SJCRH30 (cell line): ENCODE data around the gene DMRTB1. TPM values are rescaled to one million over a fixed set of nuclear protein-coding genes. Genes with fewer than 3 reads are reported as not detected.

Experiments used
- DNase-seq, 2 experiments: peaks; one replicate each; pipeline ENCODE4 v3.0.0-alpha.2; 2015 to 2020
- H3K27ac ChIP-seq: fragments of 250-450 bp; sonication (Bioruptor Pico); 2 replicates; pipeline ENCODE4 v1.5.1; 2020; ENCODE audit warnings: mild to moderate bottlenecking, moderate library complexity
- H3K27me3 ChIP-seq: fragments of 250-450 bp; sonication (Bioruptor Pico); 2 replicates; pipeline ENCODE4 v1.5.1; 2020; ENCODE audit warnings: mild to moderate bottlenecking, moderate library complexity
- H3K36me3 ChIP-seq: fragments of 250-450 bp; sonication (Bioruptor Pico); 2 replicates; pipeline ENCODE4 v1.5.1; 2020; ENCODE audit warnings: mild to moderate bottlenecking, moderate library complexity
- H3K4me1 ChIP-seq: fragments of 250-450 bp; sonication (Bioruptor Pico); 2 replicates; pipeline ENCODE4 v1.5.1; 2020; ENCODE audit warnings: mild to moderate bottlenecking, moderate library complexity
- H3K4me3 ChIP-seq: fragments of 250-450 bp; sonication (Bioruptor Pico); 2 replicates; pipeline ENCODE4 v1.5.1; 2020; ENCODE audit warnings: mild to moderate bottlenecking, moderate library complexity
- H3K9me3 ChIP-seq: fragments of 250-450 bp; sonication (Bioruptor Pico); replicated peaks from 2 replicates; pipeline ENCODE4 v1.5.1; 2020; ENCODE audit warnings: mild to moderate bottlenecking, moderate library complexity
- total RNA-seq: library from RNA; depleted of rRNA; stranded (reverse); fragments of >200 nt; shearing (Covaris generic); gene quantifications from 2 replicates; pipeline ENCODE4 v1.2.3, GENCODE V29; 2014

DMRTB1 gene
- total RNA-seq, 1 experiment from 2014 or later, result not detected

GRCh38 chr1:53465023-53465957 lies 6.1 kb downstream of the DMRTB1 start:
- no peaks in the 10 kb centered on the region for H3K9me3 ChIP-seq
- no peaks in the 10 kb centered on the region for H3K4me1 ChIP-seq
- DNase-seq, result no peak
- no peaks in the 10 kb centered on the region for H3K36me3 ChIP-seq
- H3K27me3 ChIP-seq, result peaks cover 4% of the 10 kb centered on the region; the same call in 1 of the 2 replicates
- H3K4me3 ChIP-seq, result no peak overlapping the region
- H3K27ac ChIP-seq, result no peak overlapping the region

DNA sequence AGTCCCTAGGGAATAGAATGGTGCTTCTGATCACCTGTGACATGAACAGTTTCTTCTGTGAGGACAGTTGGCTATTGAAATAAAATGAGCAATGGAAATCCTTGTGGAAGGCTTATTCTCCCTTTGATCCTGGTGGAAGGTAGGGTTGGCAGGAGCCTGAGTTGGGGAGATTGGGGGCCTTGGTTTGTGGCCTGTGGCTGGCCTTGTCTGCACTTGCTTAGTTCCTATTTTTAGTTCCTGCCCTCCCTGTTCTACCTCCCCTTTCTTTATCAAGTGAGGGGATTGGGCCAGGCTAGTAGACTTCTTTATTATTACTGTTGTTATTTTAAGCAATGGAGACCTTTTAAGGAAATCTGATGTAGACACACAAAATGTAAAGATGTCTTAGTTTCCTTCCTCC lies 8.2 kb downstream of the DMRTB1 start:
- no peak overlapping the region for H3K4me3 ChIP-seq

GRCh38 chr1:53468374-53468773 lies 9.2 kb downstream of the DMRTB1 start:
- H3K9me3 ChIP-seq, result no peaks in the 10 kb centered on the region; the same call in 1 of the 2 replicates
- H3K27me3 ChIP-seq, result peaks cover 13% of the 10 kb centered on the region; the same call in 1 of the 2 replicates
- no peaks in the 10 kb centered on the region for H3K36me3 ChIP-seq
- DNase-seq, result no peak
- H3K27ac ChIP-seq, result no peak overlapping the region
- H3K4me3 ChIP-seq, result no peak overlapping the region
- no peaks in the 10 kb centered on the region for H3K4me1 ChIP-seq

More for the DNA sequence above, 8.2 kb downstream of the DMRTB1 start:
- no peak for DNase-seq
- no peak overlapping the region for H3K27ac ChIP-seq
- no peaks in the 10 kb centered on the region for H3K9me3 ChIP-seq
- no peaks in the 10 kb centered on the region for H3K4me1 ChIP-seq
- peaks cover 4% of the 10 kb centered on the region; the same call in 1 of the 2 replicates for H3K27me3 ChIP-seq
- H3K36me3 ChIP-seq, result no peaks in the 10 kb centered on the region

GRCh38 chr1:53469373-53469772 lies 10.2 kb downstream of the DMRTB1 start:
- Histone ChIP-seq H3K9me3 (no peaks in the 10 kb centered on the region; the same call in 1 of the 2 replicates), H3K27me3 (peaks cover 19% of the 10 kb centered on the region; the same call in 1 of the 2 replicates), H3K27ac (no peak overlapping the region), H3K36me3 (no peaks in the 10 kb centered on the region), H3K4me3 (no peak overlapping the region), H3K4me1 (no peaks in the 10 kb centered on the region)
- no peak for DNase-seq

DNA sequence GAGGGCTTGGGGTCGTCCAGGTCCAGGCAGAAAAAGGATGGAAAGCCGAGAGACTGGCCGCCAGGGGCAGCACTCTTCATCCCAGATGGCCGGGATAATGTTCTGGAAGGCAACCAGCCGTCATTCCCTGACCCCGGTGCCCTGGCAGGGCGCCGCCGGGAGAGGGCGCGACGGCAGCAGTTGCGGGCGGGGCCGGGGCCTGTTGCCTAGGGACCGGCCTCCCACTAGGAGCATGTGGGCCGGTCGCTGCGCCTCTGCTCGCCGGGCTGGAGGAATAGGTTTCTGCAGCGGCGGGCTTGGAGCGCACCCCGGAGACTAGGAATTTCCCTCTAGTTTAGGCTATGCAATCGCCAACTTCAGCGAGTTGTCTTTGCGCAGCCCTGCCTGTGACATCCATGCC lies 11.0 kb downstream of the DMRTB1 start:
- no peaks in the 10 kb centered on the region for H3K36me3 ChIP-seq
- H3K27me3 ChIP-seq, result peaks cover 19% of the 10 kb centered on the region; the same call in 1 of the 2 replicates
- no peak overlapping the region for H3K27ac ChIP-seq
- H3K9me3 ChIP-seq, result no peaks in the 10 kb centered on the region; the same call in 1 of the 2 replicates
- H3K4me3 ChIP-seq, result no peak overlapping the region
- no peak for DNase-seq
- no peaks in the 10 kb centered on the region for H3K4me1 ChIP-seq

- Histone ChIP-seq H3K36me3 (no peaks in the 10 kb centered on the region), H3K9me3 (no peaks in the 10 kb centered on the region; the same call in 1 of the 2 replicates), H3K27ac (no peak overlapping the region), H3K4me3 (no peak overlapping the region), H3K4me1 (no peaks in the 10 kb centered on the region), H3K27me3 (peaks cover 20% of the 10 kb centered on the region)
- DNase-seq, result no peak
These were observed 11.4 kb downstream of the DMRTB1 start for GRCh38 chr1:53470584-53470983.

DNA sequence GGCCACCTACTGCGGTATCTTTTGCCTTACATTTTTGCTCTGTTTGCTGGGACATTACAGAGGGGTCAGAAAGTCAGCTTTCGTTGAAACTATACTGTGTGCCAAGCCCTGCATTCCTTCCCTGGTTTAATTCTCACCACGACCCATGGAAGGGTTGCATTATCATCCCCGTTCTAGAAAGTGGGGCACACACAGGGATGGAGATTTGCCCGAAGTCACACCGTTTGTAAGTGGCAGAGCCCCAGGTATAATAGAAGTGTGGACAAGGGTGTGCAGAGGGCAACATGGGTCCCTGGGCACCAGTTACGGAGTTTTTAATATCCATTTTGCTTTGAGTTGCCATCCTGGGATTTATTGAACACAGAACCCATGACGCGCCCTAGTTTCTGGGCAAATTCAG lies 11.8 kb downstream of the DMRTB1 start:
- no peak overlapping the region for H3K27ac ChIP-seq
- no peaks in the 10 kb centered on the region; the same call in 1 of the 2 replicates for H3K9me3 ChIP-seq
- no peaks in the 10 kb centered on the region for H3K36me3 ChIP-seq
- H3K4me3 ChIP-seq, result no peak overlapping the region
- H3K4me1 ChIP-seq, result no peaks in the 10 kb centered on the region
- peaks cover 24% of the 10 kb centered on the region for H3K27me3 ChIP-seq
- DNase-seq, result no peak

DNA sequence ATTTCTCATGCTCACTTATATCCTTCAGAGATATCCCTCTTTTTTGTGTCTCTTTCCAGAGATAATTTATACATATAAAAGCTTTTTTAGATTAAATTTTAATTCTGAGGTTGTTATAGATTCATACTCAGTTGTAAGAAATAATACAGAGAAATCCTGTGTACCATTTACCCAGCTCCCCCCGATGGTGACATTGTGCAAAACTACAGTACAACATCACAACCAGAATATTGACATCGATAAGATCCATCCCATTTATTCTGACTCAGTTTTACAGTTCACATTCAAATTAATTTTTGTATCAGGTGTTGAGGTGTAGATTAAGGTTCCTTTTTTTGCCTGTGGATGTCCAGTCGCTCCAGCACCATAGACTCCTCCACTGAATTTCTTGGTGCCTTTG lies 14.3 kb downstream of the DMRTB1 start:
- Histone ChIP-seq H3K27ac (no peak overlapping the region), H3K27me3 (peaks cover 36% of the 10 kb centered on the region), H3K36me3 (no peaks in the 10 kb centered on the region), H3K9me3 (no peaks in the 10 kb centered on the region; the same call in 1 of the 2 replicates), H3K4me1 (no peaks in the 10 kb centered on the region), H3K4me3 (no peak overlapping the region)
- DNase-seq, result no peak

DNA sequence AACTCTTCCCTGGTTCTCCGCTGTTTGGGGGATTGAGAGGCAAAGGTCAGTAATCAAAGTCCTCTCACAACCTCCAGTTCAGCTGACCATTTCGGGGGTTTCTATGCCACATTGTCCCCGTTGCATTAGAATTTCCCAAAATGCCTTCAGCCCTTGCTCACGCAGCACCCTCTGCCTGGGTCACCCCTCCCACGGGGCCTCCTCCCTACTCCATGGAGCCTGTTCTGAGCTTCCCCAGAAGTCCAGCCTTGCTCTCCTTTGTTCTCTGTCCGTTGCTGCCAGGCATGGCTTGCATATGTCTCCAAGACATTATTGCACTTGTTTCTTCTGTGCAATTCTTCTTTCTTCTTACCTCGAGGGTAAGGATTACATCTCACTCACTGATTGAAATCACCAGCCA lies 16.5 kb downstream of the DMRTB1 start:
- DNase-seq, result no peak
- Histone ChIP-seq H3K36me3 (no peaks in the 10 kb centered on the region), H3K27ac (no peak overlapping the region), H3K9me3 (no peaks in the 10 kb centered on the region; the same call in 1 of the 2 replicates), H3K27me3 (peaks cover 32% of the 10 kb centered on the region), H3K4me3 (no peak overlapping the region), H3K4me1 (no peaks in the 10 kb centered on the region)

- DNase-seq, result no peak
These were observed 17.4 kb downstream of the DMRTB1 start for GRCh38 chr1:53476579-53476978.

DNA sequence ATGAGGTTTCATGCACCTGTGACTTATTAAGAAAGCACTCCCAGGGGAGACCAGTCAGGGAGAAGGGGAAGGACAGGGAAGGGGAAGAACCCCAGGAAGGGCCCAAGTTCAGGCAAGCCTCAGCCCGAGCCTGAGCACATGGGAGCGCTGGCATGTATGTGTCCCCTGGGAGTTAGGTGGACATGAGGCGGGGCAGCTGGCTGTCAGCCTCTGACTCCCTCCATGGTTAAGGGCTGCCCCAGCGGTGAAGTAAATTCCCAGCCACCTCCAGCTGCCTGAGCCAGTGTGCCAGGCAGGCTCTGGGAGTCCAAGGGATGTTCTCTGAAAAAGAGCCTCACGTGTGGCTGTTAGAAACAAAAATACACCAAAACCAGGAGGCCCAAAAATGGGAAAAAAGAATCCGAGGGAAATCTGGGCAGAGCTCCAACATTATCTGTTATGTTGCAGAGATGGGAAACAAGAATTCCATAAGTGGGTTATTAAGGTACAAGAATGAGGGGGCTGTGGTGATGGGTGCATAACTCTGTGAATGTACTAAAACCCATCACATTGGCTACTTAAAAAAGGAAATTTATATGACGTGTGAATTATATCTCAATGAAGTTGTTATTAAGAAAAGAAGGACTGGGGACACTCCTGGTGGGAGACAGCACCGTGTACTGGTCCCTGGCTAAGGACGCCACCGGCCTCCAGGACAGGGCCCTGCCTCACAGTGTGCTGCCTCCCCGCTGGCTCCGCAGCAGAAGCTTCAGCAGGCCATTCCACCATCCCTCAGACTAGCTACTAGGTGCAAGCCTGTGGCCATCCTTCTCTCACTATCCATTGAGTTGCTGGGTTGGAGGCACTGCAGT lies 18.7 kb downstream of the DMRTB1 start:
- Histone ChIP-seq H3K4me1 (no peaks in the 10 kb centered on the region), H3K27ac (no peak overlapping the region), H3K4me3 (no peak overlapping the region), H3K9me3 (no peaks in the 10 kb centered on the region; the same call in 1 of the 2 replicates), H3K36me3 (no peaks in the 10 kb centered on the region), H3K27me3 (peaks cover 33% of the 10 kb centered on the region)
- DNase-seq, result peak; percentile 12 to 28

More at GRCh38 chr1:53476579-53476978, 17.4 kb downstream of the DMRTB1 start:
- peaks cover 32% of the 10 kb centered on the region for H3K27me3 ChIP-seq
- no peaks in the 10 kb centered on the region for H3K36me3 ChIP-seq
- no peak overlapping the region for H3K4me3 ChIP-seq
- no peaks in the 10 kb centered on the region; the same call in 1 of the 2 replicates for H3K9me3 ChIP-seq
- H3K4me1 ChIP-seq, result no peaks in the 10 kb centered on the region
- no peak overlapping the region for H3K27ac ChIP-seq

GRCh38 chr1:53478502-53478818 lies 19.3 kb downstream of the DMRTB1 start:
- no peaks in the 10 kb centered on the region for H3K9me3 ChIP-seq
- no peak for DNase-seq

DNA sequence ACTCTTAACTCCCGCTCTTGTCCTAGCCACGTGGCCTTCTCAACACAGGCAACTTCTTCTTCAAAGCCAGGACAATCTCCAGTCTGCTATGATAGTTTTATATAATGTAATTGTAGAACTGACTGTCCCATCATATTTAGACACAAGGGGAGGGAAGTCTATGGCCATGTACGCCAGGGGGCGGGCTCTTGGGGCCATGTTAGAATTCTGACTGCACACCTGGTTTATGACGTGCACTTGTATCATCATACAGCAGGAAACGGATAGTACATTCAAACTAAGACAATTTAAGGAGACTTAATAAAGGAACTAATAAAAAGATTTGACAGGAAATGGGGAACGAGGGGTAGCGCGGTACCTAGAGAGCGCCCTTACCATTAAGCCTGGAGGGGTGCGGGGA lies 21.5 kb downstream of the DMRTB1 start:
- Histone ChIP-seq H3K27me3 (peaks cover 28% of the 10 kb centered on the region), H3K4me3 (no peak overlapping the region), H3K4me1 (no peaks in the 10 kb centered on the region), H3K9me3 (no peaks in the 10 kb centered on the region), H3K36me3 (no peaks in the 10 kb centered on the region), H3K27ac (no peak overlapping the region)
- DNase-seq, result no peak

More at GRCh38 chr1:53478502-53478818, 19.3 kb downstream of the DMRTB1 start:
- Histone ChIP-seq H3K27ac (no peak overlapping the region), H3K4me3 (no peak overlapping the region), H3K4me1 (no peaks in the 10 kb centered on the region), H3K36me3 (no peaks in the 10 kb centered on the region), H3K27me3 (peaks cover 33% of the 10 kb centered on the region)

DNA sequence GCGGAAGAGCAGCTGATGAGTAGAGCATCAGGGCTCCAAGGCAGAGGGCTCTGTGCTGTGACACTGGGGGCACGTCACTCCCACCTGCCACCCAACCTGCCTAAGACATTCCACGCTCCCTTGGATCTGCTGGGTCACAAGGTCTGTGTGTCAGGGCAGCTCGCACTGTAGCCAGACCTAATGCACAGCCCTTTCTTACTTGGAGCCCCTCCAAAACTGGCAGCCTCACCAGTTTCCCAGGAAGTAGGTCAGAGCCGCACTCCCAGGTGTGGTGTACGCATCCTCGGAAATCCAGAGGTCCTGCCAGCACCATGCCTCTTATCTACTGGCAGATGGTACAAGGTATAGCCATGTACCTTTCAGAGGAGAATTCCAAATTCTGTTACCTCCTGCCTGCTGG lies 22.3 kb downstream of the DMRTB1 start:
- Histone ChIP-seq H3K36me3 (no peaks in the 10 kb centered on the region), H3K27me3 (peaks cover 27% of the 10 kb centered on the region), H3K9me3 (no peaks in the 10 kb centered on the region), H3K4me3 (no peak overlapping the region), H3K27ac (no peak overlapping the region), H3K4me1 (no peaks in the 10 kb centered on the region)
- no peak for DNase-seq
